Activated CD8-positive, alpha-beta T cell treated with anti-CD3 and anti-CD28 coated beads for 36 hours (primary cell): Measurements from ENCODE around the gene WDR70. TPM values are rescaled to one million over a fixed set of nuclear protein-coding genes. Genes with fewer than 3 reads are reported as not detected.

Experiments
- ATAC-seq: fragments of 200-7000 bp; cut with Tn5 transposase; one replicate; pipeline ENCODE4 v1.10.0; 2021; ENCODE audit warnings: mild to moderate bottlenecking, moderate library complexity
- CTCF ChIA-PET: fragments of 350-600 bp; sonication (Branson Sonifier 250); formaldehyde crosslinking; loops from one replicate; lab custom pipeline; 2021; ENCODE audit warnings: antibody characterized with exemption; lab: Charles Lee
- POLR2A ChIA-PET: fragments of 350-600 bp; sonication (Branson Sonifier 250); formaldehyde crosslinking; loops from one replicate; lab custom pipeline; 2021; ENCODE audit warnings: antibody characterized with exemption; lab: Charles Lee
- DNase-seq: peaks from one replicate; pipeline ENCODE4 v3.0.0-alpha.2; 2020
- H3K27ac Mint-ChIP-seq: one replicate; pipeline ENCODE4 v1.8.0; 2021; ENCODE audit warnings: mild to moderate bottlenecking, mixed read lengths
- H3K27me3 Mint-ChIP-seq: one replicate; pipeline ENCODE4 v1.8.0; 2021; ENCODE audit warnings: mixed read lengths
- H3K36me3 Mint-ChIP-seq: one replicate; pipeline ENCODE4 v1.8.0; 2021; ENCODE audit warnings: low read depth, mixed read lengths
- H3K4me1 Mint-ChIP-seq: one replicate; pipeline ENCODE4 v1.8.0; 2021; ENCODE audit warnings: low read depth, mixed read lengths
- H3K4me3 Mint-ChIP-seq: one replicate; pipeline ENCODE4 v1.8.0; 2021; ENCODE audit warnings: mild to moderate bottlenecking, moderate library complexity, mixed read lengths
- H3K9me3 Mint-ChIP-seq: one replicate; pipeline ENCODE4 v1.8.0; 2021; ENCODE audit warnings: mixed read lengths
- intact Hi-C: fragments of 100-400 bp; cut with micrococcal nuclease; formaldehyde crosslinking; loops from one replicate; pipeline ENCODE4 v1.10.0; 2022
- total RNA-seq, 2 experiments: library from RNA; stranded (reverse); gene quantifications; one replicate each; pipeline ENCODE4 v1.2.3, GENCODE V29; 2021
- TF ChIP-seq, protein P1 (sequence below): fragments of 200-600 bp; IDR thresholded peaks from one replicate; pipeline ENCODE4 v1.8.0; 2022; ENCODE audit warnings: antibody characterized with exemption, mild to moderate bottlenecking

The WDR70 gene
- total RNA-seq, 2 experiments from 2014 or later, result 30.8 to 32.7 TPM

- peak overlapping the region; percentile 86 for H3K27ac Mint-ChIP-seq
Observed at GRCh38 chr5:37722236-37723161, 343.4 kb downstream of the WDR70 start.

DNA sequence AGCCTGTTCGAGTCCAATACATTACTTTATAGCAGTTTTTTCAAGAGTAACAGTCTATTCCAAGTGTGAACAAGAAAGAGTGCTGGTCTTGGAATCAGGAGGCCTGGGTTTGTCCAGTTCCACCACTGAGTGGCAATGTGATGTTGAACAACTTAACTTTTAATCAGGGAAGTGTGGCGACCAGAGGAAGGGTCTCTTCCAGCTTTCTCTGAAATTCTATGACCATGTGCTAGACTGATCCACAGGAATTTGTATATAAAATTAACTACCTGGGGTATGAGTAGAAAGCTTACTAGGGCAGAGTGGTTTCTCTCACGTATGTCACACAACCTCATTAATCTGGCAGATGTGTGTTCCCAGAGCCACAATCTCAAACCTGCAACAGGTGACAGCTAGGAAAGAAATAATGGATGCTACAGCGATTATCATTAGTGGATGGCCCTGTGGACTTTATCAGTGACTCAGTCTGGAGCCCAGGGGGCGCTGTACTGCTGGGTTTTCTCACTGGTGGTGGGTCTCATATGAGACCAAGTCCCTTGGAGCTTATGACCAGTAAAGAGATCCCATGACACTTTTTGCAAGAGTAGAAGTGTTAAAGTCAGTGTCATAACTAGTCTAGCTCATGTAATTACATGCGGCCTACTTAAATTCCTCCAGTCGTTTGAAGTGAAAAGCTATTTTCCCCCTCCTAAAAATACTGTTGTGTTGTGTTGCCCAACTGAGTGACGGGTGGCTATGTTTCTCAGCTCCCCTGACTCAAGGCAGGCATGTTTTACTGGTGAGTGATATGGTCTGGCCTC is 344.2 kb downstream of the WDR70 start:
- ATAC-seq (no peak), DNase-seq (peak; percentile 31)
- POLR2A ChIA-PET, result interaction anchor here (0.6 to 2.5 kb wide), 2 partner anchors 14 to 373 kb away, joined by 3 to 10 read pairs; no protein-coding TSS in a partner anchor
- peaks cover 29% of the 10 kb centered on the region for H3K4me1 Mint-ChIP-seq
- TF ChIP-seq, protein P1, sequence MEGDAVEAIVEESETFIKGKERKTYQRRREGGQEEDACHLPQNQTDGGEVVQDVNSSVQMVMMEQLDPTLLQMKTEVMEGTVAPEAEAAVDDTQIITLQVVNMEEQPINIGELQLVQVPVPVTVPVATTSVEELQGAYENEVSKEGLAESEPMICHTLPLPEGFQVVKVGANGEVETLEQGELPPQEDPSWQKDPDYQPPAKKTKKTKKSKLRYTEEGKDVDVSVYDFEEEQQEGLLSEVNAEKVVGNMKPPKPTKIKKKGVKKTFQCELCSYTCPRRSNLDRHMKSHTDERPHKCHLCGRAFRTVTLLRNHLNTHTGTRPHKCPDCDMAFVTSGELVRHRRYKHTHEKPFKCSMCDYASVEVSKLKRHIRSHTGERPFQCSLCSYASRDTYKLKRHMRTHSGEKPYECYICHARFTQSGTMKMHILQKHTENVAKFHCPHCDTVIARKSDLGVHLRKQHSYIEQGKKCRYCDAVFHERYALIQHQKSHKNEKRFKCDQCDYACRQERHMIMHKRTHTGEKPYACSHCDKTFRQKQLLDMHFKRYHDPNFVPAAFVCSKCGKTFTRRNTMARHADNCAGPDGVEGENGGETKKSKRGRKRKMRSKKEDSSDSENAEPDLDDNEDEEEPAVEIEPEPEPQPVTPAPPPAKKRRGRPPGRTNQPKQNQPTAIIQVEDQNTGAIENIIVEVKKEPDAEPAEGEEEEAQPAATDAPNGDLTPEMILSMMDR, result peak; percentile 35
- no peaks in the 10 kb centered on the region for H3K27me3 Mint-ChIP-seq
- H3K36me3 Mint-ChIP-seq, result peaks cover 29% of the 10 kb centered on the region
- CTCF ChIA-PET, result interaction anchor here (0.6 to 1.9 kb wide), 10 partner anchors 9 to 475 kb away, joined by 3 to 10 read pairs (median 3); partner anchors contain the start of gene CPLANE1
- no peaks in the 10 kb centered on the region for H3K9me3 Mint-ChIP-seq
- intact Hi-C loops, result no loop called here
- no peak overlapping the region for H3K27ac Mint-ChIP-seq
- no peak overlapping the region for H3K4me3 Mint-ChIP-seq

More at GRCh38 chr5:37722236-37723161, 343.4 kb downstream of the WDR70 start:
- ChIA-PET POLR2A (interaction anchor here (0.6 to 2.5 kb wide), 2 partner anchors 15 to 374 kb away, joined by 3 to 10 read pairs; no protein-coding TSS in a partner anchor), CTCF (interaction anchor here (0.6 to 1.9 kb wide), 9 partner anchors 9 to 309 kb away, joined by 3 to 10 read pairs (median 3); no protein-coding TSS in a partner anchor)
- DNase-seq (peak; percentile 73), ATAC-seq (peak; percentile 91)
- TF ChIP-seq, protein P1, result no peak
- H3K4me1 Mint-ChIP-seq, result peaks cover 29% of the 10 kb centered on the region
- H3K9me3 Mint-ChIP-seq, result no peaks in the 10 kb centered on the region
- peak overlapping the region; percentile 11 for H3K4me3 Mint-ChIP-seq
- H3K36me3 Mint-ChIP-seq, result peaks cover 28% of the 10 kb centered on the region
- no peaks in the 10 kb centered on the region for H3K27me3 Mint-ChIP-seq
- intact Hi-C loops, result no loop called here

DNA sequence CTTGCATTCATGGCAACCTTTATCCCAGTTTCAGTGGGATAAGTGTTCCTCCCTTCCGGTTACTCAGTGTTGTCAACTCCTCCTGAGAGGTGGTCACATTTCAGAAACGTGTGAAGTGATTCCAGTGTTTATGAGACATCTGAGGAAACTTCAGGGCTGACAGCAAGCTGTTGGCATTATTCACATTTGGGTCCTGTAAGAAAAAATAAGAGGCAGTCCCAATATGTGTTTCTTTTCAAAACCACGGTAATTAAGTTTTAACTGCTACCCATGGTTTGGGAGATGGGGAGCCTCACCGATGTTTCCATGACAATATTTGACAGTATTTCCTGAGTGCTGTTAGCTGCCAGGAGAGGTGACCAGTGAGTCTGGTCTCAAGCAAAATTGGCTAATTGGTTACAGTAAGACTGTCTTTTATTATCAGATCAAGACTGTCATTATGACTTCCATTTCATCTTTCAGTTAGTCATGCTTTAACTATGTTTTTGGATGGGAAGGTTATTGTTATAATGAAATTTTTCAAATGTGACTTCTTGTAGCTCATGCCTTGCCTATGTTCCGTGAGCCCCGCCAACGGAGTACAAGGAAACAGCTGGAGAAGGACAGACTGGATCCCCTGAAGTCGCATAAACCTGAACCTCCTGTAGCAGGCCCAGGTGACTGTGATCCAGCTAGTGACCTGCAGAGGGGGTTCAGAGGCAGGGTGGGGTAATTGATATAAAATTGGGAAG is 345.4 kb downstream of the WDR70 start:
- no peak for DNase-seq
- ATAC-seq, result no peak
- no peak overlapping the region for H3K4me3 Mint-ChIP-seq
- peaks cover 29% of the 10 kb centered on the region for H3K4me1 Mint-ChIP-seq
- TF ChIP-seq, protein P1, result no peak
- no peaks in the 10 kb centered on the region for H3K27me3 Mint-ChIP-seq
- peaks cover 33% of the 10 kb centered on the region for H3K36me3 Mint-ChIP-seq
- no peak overlapping the region for H3K27ac Mint-ChIP-seq
- intact Hi-C loops, result no loop called here
- POLR2A ChIA-PET, result no interaction called here
- H3K9me3 Mint-ChIP-seq, result no peaks in the 10 kb centered on the region
- CTCF ChIA-PET, result no interaction called here

DNA sequence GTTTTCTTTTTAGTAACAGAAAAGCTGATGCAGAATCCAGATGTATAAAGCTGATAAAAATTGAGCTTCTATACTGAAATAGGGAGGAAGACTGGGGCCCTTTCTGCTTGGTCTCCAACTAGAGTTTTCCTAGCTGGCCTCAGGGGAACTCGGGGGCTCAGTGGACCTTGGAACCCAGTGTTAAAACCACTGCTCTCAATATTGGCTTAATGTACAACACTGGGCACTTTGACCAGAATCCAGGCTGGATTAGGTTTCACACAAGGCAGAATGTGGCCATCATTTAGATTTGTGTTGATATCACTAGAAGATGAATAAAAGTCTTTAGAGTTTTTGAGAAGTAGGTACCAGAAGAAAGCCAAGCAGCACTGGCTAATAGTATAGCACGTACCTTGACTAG is 346.1 kb downstream of the WDR70 start:
- no peak overlapping the region for H3K27ac Mint-ChIP-seq
- no peaks in the 10 kb centered on the region for H3K9me3 Mint-ChIP-seq
- no peak for DNase-seq
- peaks cover 28% of the 10 kb centered on the region for H3K4me1 Mint-ChIP-seq
- intact Hi-C loops, result no loop called here
- peaks cover 32% of the 10 kb centered on the region for H3K36me3 Mint-ChIP-seq
- ChIA-PET CTCF (no interaction called here), POLR2A (interaction anchor here (0.7 kb wide), 1 partner anchor 26 kb away, joined by 3 read pairs; no protein-coding TSS in a partner anchor)
- TF ChIP-seq, protein P1, result no peak
- no peak overlapping the region for H3K4me3 Mint-ChIP-seq
- no peak for ATAC-seq
- no peaks in the 10 kb centered on the region for H3K27me3 Mint-ChIP-seq
